Measurements from ENCODE around the gene C16orf95.

DNA sequence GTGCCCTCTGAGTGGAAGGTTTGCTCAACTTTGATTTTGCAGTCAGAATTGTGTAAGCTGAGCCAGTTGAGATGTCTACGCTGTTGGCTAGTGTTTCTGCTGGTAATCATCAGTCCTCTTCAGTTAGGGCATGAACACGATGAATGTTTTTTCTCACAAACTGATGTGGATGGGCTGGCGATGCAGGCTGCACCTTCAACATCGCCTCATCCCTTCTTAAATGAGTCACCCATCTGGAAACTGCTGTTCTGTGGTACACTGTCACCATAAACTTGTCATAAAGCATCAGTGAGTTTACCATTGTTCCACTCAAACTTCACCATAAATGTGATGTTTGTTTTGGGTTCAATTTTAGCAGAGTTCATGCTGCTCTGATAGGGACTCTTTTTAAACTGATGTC is 8.4 kb downstream of the C16orf95 start:
- TF ChIP-seq CTCF (IDR thresholded peaks at IDR 0.05; ENCODE audit: poor library complexity), result no peak
- TF ChIP-seq EZH2 (IDR thresholded peaks at IDR 0.05; ENCODE audit: borderline replicate concordance), result no peak

All from hepatocyte (in vitro differentiated cells).